OCI-LY7 (cell line): ENCODE data around the gene FGGY.

Experiments used
- CTCF ChIP-seq: fragments of 200-600 bp; sonication (generic); conservative IDR thresholded peaks from 2 replicates; pipeline ENCODE4 v1.5.1; 2014; ENCODE audit warnings: mild to moderate bottlenecking, antibody characterized with exemption, low read length, moderate library complexity, mixed read lengths
- EZH2phosphoT487 ChIP-seq: fragments of 200-600 bp; sonication (generic); IDR thresholded peaks from 2 replicates; pipeline ENCODE4 v1.6.1; 2018; ENCODE audit warnings: low read depth, borderline replicate concordance, mild to moderate bottlenecking, mixed run types, antibody characterized with exemption, low read length, moderate library complexity, mixed read lengths

DNA sequence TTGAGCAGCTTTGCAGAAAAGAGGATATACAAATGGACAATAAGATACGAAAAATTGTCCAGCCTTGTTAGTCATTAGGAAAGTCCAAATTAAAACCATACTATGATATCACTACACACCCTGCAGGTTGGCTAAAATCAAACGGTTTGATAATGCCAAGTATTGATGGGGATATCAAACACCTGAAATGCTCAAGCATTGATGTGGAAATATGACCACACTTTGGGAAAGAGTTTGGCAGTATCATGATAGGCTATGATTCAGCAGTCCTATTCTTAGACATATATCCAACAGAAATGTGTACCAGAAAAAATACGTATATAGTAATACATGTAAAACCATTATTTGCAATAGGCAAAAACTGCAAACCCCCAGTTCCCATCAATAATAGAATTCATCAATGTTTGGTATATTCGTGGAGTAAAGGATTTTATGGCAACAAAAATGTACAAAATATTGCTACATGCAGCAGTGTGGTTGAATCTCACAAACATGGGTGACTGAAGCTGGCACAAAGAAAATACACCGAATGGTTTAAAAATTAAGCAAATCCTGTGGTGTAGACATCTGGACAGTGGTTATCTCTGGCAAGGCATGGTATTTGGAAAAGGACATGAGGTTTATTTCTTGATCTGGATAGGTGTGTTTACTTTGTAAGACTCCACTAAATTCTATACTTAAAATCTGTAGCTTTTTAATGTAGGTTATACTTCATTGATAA, 243.2 kb downstream of the FGGY start:
- no peak for TF ChIP-seq CTCF
- no peak for TF ChIP-seq EZH2phosphoT487
